ENCODE measurements around the gene FKBP2.

FKBP2 gene

DNA sequence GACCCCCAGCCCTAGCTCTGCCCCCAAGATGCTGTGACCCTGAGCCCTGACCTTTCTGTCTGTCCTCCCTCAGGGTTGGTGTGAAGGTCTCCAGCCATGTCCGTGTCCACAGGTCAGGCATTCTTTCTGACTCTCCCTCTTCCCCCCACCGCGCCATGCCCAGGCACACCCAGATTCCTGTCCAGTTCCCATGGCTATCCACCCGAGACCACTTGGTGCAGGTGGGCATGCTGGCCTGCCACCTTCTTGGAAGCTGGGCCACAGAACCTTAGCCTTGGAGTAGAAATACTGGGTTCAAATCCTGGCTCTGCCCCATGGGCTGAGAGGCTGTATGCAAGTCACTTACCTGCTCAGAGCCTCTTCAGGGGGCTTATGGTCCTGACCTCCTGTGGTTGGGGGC, 8.1 kb downstream of the FKBP2 start:
- no peaks in the 10 kb centered on the region for H3K9me2 ChIP-seq (replicated peaks; ENCODE audit: low read depth, low read length)
- H2AFZ ChIP-seq (ENCODE audit: low read length): no peak overlapping the region
- H3K4me1 ChIP-seq (ENCODE audit: insufficient read depth, low read length, poor library complexity, severe bottlenecking): peaks cover 39% of the 10 kb centered on the region
- H3K4me2 ChIP-seq (ENCODE audit: low read depth, low read length, poor library complexity, severe bottlenecking): no peak overlapping the region
- peaks cover 15% of the 10 kb centered on the region for H4K20me1 ChIP-seq (ENCODE audit: insufficient read depth, low read length, poor library complexity, severe bottlenecking)
- H3K9me3 ChIP-seq (ENCODE audit: insufficient read depth, low read depth, low read length): no peaks in the 10 kb centered on the region
- peaks cover 3% of the 10 kb centered on the region; the same call in 1 of the 2 replicates for H3K36me3 ChIP-seq (ENCODE audit: insufficient read depth, low read length)
- H3K27me3 ChIP-seq (ENCODE audit: insufficient read depth, low read length, poor library complexity, severe bottlenecking): no peaks in the 10 kb centered on the region
- peaks cover 3% of the 10 kb centered on the region; the same call in 1 of the 2 replicates for H3F3A ChIP-seq (ENCODE audit: low read depth)
- TF ChIP-seq EZH2phosphoT487 (IDR thresholded peaks at IDR 0.05; ENCODE audit: borderline replicate concordance): no peak
- TF ChIP-seq, protein P1, sequence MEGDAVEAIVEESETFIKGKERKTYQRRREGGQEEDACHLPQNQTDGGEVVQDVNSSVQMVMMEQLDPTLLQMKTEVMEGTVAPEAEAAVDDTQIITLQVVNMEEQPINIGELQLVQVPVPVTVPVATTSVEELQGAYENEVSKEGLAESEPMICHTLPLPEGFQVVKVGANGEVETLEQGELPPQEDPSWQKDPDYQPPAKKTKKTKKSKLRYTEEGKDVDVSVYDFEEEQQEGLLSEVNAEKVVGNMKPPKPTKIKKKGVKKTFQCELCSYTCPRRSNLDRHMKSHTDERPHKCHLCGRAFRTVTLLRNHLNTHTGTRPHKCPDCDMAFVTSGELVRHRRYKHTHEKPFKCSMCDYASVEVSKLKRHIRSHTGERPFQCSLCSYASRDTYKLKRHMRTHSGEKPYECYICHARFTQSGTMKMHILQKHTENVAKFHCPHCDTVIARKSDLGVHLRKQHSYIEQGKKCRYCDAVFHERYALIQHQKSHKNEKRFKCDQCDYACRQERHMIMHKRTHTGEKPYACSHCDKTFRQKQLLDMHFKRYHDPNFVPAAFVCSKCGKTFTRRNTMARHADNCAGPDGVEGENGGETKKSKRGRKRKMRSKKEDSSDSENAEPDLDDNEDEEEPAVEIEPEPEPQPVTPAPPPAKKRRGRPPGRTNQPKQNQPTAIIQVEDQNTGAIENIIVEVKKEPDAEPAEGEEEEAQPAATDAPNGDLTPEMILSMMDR (conservative IDR thresholded peaks at IDR 0.05; ENCODE audit: low read length): no peak
- no peak overlapping the region for H3K4me3 ChIP-seq (ENCODE audit: low read length, poor library complexity, severe bottlenecking)
- no peak overlapping the region for H3K9ac ChIP-seq (ENCODE audit: low read depth, low read length, poor library complexity, severe bottlenecking)
- H3K79me2 ChIP-seq (ENCODE audit: insufficient read depth, low read length): peaks cover 28% of the 10 kb centered on the region

DNA sequence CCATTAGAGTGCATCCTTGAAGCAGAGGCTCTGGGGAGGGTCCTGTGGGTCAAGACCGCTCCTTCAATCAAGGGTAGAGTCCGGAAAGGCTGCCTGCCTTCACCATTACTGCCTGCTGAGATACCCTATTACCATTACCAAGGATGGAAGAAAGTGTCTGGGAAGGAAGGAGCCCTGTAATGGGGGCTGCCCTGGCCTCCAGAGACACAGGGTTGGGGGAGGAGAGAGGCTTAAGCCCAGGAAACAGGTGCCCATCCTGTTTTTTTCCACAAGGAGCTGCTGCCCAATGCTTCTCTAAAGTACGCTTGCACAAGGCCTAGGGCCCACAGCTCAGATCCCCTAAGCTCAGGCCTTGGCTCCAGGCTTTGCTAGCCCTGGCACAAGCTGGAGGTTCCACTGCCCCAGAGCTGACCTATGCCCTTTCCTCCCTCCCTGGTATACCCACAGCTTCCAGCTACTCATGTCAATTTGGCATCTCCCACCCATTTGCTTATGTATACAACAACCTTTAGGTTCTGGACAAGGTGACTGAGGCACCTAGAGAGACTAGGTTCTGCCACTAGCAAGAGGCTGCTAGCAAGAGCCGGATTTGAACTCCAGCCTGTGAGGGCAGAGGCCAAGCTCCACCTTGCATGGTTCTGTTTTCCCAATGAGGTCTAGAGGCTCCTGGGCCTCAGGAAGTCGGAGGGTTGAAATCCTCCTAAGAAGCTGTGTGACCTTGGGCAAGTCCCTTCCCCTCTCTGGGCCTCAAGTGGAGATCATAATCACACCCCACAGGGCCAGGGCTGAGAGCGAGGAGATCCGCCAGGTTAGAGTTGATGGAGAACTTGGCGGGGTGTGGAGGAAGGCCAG, 8.9 kb downstream of the FKBP2 start:
- Histone ChIP-seq H3K9me2 (replicated peaks; ENCODE audit: low read depth, low read length) (no peaks in the 10 kb centered on the region), H3K4me3 (ENCODE audit: low read length, poor library complexity, severe bottlenecking) (no peak overlapping the region), H3K4me1 (ENCODE audit: insufficient read depth, low read length, poor library complexity, severe bottlenecking) (peaks cover 35% of the 10 kb centered on the region), H3F3A (ENCODE audit: low read depth) (peaks cover 3% of the 10 kb centered on the region; the same call in 1 of the 2 replicates), H4K20me1 (ENCODE audit: insufficient read depth, low read length, poor library complexity, severe bottlenecking) (peaks cover 14% of the 10 kb centered on the region), H3K9me3 (ENCODE audit: insufficient read depth, low read depth, low read length) (no peaks in the 10 kb centered on the region), H3K79me2 (ENCODE audit: insufficient read depth, low read length) (peaks cover 21% of the 10 kb centered on the region), H3K27me3 (ENCODE audit: insufficient read depth, low read length, poor library complexity, severe bottlenecking) (no peaks in the 10 kb centered on the region), H3K36me3 (ENCODE audit: insufficient read depth, low read length) (no peaks in the 10 kb centered on the region), H3K9ac (ENCODE audit: low read depth, low read length, poor library complexity, severe bottlenecking) (no peak overlapping the region), H3K4me2 (ENCODE audit: low read depth, low read length, poor library complexity, severe bottlenecking) (peak overlapping the region; percentile 89), H2AFZ (ENCODE audit: low read length) (no peak overlapping the region)
- TF ChIP-seq EZH2phosphoT487 (IDR thresholded peaks at IDR 0.05; ENCODE audit: borderline replicate concordance): no peak
- TF ChIP-seq, protein P1 (conservative IDR thresholded peaks at IDR 0.05; ENCODE audit: low read length): no peak

DNA sequence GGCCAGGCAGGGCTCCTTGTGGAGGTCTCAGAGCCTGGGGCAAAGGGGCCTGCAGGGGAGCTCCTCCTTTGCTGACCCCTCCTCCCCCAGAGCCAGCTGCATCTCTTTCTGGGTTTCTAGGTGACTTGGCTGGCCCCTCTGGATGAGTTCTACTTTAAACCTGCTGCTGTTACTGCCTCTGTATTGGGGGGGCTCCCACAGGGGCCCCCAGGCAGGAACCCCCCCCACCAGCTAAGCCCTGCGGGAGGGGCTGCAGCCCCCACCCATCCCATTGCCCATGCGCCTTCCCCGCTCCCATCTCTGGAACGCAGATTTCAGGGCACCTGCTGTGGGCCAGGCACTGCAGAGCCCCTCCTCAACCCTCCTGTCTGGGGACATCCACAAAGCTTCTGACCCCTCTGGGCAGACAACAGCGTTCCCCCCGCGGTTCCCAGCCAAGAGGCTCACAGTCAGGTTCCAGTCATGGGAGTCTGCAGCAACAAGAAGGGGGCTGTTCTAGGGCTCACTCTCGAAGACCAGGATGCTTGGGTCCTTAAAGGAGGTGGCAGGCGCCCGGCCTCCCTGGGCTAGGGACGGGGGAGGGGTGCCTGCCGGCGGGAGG, 9.6 kb downstream of the FKBP2 start:
- TF ChIP-seq, protein P1 (conservative IDR thresholded peaks at IDR 0.05; ENCODE audit: low read length): no peak
- TF ChIP-seq EZH2phosphoT487 (IDR thresholded peaks at IDR 0.05; ENCODE audit: borderline replicate concordance): no peak
- H3K4me1 ChIP-seq (ENCODE audit: insufficient read depth, low read length, poor library complexity, severe bottlenecking): peaks cover 30% of the 10 kb centered on the region
- peak overlapping the region; percentile 67 for H3K9ac ChIP-seq (ENCODE audit: low read depth, low read length, poor library complexity, severe bottlenecking)
- H3K4me2 ChIP-seq (ENCODE audit: low read depth, low read length, poor library complexity, severe bottlenecking): peak overlapping the region; percentile 89
- peaks cover 6% of the 10 kb centered on the region for H4K20me1 ChIP-seq (ENCODE audit: insufficient read depth, low read length, poor library complexity, severe bottlenecking)
- peaks cover 14% of the 10 kb centered on the region for H3K79me2 ChIP-seq (ENCODE audit: insufficient read depth, low read length)
- no peaks in the 10 kb centered on the region for H3K9me3 ChIP-seq (ENCODE audit: insufficient read depth, low read depth, low read length)
- H3K4me3 ChIP-seq (ENCODE audit: low read length, poor library complexity, severe bottlenecking): peak overlapping the region; percentile 84
- no peaks in the 10 kb centered on the region for H3K36me3 ChIP-seq (ENCODE audit: insufficient read depth, low read length)
- peak overlapping the region; percentile 99 for H2AFZ ChIP-seq (ENCODE audit: low read length)
- H3F3A ChIP-seq (ENCODE audit: low read depth): peaks cover 3% of the 10 kb centered on the region; the same call in 1 of the 2 replicates
- no peaks in the 10 kb centered on the region for H3K27me3 ChIP-seq (ENCODE audit: insufficient read depth, low read length, poor library complexity, severe bottlenecking)
- H3K9me2 ChIP-seq (replicated peaks; ENCODE audit: low read depth, low read length): no peaks in the 10 kb centered on the region
